Activated T-cell treated with anti-CD3 and anti-CD28 coated beads, Interleukin-2, amount 50 U/mL, for 1 hour (primary cell): ENCODE results near the gene EPB41.
"Not testable (repeated sequence)": the region's sequence is repeated elsewhere in the genome, so short reads cannot be mapped to it uniquely, and the experiment has no call there.

ENCODE experiments used
- DNase-seq: peaks from one replicate; pipeline ENCODE4 v3.0.0-alpha.2; 2020

The EPB41 gene

DNA sequence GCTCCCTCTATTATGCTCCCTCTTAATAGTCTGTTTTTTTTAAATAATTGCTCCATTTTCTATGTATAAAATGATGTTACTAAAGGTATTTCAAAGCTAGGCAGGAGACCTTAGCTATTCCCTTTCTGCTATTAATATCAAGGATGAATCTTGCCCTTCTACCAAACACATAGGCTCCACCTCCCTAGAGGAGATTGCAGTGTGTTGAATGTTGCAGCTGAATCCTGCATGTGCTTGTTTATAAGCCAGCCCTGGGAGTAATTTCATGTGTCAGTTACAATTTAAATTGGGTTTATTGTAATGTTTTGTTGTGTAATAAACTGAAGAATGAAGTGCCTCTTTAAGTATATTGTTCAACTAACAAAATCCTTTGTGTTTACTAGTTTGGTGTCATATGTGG, 143.3 kb downstream of the EPB41 start:
- no peak for DNase-seq

DNA sequence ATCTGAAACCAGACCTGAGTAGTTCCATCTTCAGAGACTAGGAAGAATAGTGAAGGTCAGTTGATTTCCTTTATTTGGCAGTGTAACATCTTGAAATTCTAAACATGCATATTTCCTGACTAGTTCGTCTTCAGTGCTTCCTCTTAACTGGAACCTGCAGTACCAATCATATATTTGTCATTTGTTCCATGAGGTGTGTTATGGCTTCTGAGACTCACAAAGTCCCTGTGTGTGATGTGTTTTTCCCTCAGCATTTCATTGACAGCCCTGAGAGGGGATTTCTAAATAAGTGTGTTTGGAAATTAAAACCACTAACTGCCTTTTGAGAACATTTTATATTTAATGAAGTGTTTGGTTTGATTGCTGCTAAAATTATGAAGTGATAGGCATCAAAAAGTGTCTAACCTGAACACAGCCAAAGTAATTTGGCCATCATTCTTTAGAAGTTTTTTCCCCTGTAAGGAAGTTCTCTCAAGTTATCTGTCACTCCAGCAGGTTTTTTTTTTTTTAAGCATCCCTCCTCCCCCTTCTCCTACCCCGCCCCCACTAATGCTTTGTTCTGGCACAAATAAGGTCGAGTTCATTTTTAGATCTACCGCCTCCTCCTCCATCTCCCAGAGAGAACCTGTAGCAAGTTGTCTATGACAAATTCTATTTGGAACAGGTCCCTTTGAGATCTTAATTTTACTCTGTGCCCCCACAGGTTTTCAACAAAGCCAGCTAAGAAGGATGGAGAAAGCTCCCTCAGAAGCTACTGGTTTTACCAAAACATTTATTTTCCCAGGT, 148.0 kb downstream of the EPB41 start:
- no peak for DNase-seq

DNA sequence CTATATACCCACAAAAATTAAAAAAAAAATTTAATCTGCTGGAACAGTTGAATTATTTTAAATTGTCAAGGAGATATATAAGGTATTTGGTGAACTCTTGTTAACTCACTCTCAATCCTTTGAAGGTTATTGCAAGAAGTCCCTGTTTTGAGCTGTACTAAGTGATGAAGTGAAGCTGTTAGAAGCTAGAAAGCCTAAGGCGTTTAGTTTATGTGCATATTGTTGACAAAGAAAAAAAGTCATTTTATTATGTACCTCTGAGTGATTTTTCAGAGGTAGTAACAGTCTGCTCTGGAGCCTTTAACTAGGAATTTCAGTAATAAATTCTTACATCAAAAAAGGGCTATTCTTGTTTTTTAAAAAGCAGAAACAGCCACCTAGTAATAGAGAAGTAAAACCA, 149.7 kb downstream of the EPB41 start:
- DNase-seq = no peak

DNA sequence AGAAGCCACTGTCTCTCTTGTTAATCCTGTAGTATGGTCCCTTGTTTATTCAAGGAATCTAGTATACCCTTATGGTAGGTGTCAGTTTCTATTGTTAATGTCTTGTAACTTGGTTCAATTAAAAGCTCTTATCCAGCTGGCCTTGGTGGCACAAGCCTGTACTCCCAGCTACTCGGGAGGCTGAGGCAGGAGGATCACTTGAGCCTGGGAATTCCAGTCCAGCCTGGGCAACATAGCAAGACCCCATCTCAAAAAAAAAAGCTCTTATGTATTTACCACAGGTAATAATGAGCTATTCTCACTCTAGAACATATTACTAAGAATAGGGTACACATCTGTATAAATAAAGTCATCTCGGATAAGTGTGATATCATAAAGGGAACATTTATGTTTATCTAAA, 162.8 kb downstream of the EPB41 start:
- DNase-seq = no peak

DNA sequence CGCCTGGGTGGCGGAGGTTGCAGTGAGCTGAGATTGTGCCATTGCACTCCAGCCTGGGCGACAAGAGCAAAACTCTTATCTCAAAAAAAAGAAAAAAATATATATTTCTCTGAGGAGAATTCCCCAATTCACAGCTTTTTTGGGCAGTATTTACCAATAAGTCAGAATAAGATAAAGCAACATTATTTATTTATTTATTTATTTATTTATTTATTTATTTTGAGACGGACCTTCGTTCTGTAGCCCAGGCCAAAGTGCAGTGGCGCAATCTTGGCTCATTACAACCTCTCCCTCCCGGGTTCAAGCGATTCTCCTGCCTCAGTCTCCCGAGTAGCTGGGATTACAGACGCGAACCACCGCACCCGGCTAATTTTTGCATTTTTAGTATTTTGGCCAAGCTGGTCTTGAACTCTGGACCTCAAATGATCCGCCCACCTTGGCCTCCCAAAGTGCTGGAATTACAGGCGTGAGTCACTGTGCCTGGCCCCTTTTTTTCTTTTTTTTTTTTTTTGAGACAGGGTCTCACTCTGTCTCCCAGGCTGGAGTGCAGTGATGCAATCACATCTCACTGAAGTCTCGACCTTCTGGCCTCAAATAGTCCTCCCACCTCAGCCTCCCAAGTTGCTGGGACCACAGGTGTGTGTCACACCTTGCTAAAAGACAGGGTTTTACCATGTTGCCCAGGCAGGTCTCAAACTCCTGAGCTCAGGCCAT, 165.7 kb downstream of the EPB41 start:
- not testable (repeated sequence) for DNase-seq

DNA sequence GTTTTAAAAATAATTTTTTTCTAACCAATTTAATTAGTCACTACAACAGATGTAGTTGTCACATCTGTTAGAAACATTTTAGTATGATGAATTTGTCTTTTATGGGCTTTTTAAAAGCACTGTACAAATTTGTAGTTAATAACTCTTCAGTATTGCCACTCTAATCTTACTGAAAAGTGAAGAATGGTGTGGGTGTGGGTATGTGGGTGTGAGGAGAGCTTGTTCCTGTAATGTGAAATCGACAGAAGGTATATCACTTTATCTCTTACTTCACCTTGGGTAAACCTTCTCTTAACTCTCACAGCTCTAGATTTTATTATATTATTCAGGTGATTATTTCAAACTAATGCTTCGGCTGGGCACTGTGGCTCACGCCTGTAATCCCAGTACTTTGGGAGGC, 166.8 kb downstream of the EPB41 start:
- DNase-seq = no peak

DNA sequence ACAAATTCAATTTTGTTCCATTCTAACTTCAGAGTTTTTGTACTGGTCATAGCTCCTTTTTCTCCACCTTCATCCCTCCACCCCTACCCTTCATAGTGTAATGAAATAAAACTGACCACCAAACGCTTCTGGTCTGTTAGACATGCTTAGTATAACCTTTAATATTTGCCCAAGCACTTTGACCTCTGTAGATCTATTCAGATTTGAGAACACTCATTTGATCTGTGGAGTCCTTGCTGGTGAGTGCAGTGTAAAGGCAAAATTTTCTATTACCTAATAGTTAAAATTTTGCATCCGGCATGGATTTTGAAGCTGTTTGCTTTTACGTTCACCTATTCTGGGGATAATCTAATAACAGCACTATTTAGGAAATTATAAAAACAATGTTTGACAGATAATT, 168.2 kb downstream of the EPB41 start:
- DNase-seq = no peak

DNA sequence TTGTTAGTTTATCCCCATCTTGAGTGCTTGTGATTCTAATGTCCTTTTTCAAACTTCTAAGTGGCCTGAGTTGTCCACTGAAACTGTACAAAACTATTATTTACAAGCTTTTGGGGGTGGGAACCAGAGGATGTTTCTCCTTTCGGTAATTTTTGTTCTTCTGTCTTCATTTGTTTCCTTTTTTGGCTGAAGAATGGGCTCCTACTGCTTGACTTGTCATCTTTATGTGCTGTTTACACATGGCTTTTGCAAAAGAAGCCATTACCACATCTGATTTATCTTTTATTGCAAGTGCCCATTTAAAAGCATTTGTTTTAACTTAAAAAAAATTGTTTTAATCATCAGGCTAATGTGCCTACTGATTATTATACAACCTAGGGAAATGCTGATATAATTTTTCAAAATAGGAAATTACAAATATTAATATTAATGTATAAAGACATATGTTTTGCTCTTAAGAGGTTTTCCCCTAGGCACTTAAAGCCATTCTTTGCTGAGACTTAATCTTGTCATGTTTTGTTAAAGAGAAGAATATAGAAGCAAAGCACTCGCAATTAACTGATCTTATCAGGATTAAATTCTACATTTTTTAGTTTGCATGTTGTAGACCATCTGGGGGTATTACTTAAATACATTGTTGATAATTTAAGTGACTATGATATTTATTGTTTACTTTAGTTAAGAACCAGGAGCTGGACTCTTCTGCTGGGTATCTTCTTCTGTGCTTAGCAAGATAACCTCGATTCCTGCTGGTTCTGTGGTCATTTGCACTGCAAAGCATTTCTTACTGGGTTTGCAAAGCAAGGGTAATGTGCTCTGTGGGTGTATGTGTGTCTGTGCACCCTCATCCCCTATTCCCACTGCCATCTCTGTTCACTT, 169.2 kb downstream of the EPB41 start:
- no peak for DNase-seq

DNA sequence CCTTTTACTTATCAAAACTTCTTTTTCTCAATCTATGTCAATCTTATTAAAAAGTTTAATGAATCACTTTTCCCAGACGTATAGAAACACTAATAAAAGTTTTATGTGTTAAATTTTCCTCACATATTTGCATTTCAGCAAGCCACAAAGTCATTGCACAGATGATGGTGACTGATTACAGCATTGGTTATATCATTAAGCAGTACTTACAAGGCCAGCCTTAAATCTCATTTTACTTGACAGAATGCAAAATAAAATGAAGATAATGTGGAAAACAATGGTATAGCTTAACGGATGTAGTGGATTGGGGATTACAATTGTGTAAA, 169.8 kb downstream of the EPB41 start:
- DNase-seq = no peak

DNA sequence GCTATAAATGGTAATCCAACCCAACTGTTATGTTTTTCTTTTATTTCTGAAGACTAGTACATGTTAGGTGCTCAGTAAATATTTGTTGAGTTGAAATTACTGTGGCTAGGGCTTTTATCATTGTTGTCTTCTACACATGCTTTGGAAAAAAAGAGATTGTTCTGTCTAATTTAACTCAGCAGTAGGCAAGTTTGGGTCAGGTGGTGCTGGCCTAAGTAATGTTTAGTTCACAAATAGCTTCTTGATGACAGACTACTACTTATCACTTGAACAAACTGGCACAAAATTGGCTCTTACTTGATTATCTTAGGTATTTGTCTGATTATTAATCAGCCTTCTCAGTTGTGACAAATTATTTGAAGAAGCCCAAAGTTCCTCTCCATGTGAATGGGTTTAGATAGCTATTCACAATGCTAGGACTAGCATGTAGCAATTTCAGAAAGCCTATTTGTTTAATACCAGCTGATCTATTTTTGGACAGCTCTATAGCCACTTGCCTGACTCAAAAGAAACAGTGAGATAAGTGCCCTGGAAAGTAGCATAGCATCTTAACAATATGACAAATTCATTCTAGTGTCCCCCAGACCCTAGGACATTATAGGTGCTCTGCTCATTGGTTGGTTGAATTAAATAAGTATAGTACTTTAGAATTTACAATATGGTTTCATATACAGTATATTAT, 176.7 kb downstream of the EPB41 start:
- no peak for DNase-seq

DNA sequence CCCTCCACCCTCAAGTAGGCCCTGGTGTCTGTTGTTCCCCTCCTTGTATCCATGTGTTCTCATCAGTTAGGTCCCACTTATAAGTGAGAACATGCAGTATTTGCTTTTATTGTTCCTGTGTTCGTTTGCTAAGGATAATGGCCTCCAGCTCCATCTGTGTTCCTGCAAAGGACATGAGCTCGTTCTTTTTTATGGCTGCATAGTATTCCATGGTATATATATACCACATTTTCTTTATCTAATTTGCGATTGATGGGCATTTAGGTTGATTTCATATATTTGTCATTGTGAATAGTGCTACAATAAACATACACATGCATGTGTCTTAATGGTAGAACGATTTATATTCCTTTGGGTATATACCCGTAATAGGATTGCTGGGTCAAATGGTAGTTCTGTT, 178.3 kb downstream of the EPB41 start:
- not testable (repeated sequence) for DNase-seq

DNA sequence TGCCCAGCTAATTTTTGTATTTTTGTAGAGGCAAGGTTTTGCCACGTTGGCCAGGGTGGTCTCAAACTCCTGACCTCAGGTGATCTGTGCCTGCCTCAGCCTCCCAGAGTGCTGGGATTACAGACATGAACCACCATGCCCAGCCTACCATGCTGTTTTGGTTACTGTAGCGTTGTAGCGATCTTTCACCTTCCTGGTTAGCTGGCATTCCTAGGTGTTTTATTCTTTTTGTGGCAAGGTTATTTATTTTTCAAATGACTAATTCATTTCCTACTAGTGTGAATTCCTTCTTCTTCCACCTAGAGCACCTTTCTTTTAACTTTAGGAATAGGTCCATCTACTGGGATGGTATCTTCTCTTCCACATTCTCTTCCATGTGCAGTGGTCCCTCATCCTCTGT, 180.1 kb downstream of the EPB41 start:
- no peak for DNase-seq

DNA sequence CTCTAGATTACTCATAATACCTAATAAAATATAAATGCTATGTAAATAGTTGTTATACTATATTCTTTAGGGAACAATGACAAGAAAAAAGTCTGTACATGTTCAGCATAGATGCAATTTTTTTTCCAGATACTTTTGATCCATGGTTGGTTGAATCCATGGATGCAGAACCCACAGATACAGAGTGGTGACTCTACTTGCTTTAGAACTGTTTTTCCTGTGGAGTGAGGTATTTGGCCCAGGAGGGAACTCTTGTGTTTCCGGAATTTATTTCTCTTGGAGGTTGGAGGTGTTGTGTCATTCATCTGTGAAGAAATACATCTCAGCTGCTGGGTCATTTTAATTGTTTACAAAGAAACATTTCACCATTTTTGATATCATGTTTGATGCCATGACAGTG, 180.6 kb downstream of the EPB41 start:
- no peak for DNase-seq

DNA sequence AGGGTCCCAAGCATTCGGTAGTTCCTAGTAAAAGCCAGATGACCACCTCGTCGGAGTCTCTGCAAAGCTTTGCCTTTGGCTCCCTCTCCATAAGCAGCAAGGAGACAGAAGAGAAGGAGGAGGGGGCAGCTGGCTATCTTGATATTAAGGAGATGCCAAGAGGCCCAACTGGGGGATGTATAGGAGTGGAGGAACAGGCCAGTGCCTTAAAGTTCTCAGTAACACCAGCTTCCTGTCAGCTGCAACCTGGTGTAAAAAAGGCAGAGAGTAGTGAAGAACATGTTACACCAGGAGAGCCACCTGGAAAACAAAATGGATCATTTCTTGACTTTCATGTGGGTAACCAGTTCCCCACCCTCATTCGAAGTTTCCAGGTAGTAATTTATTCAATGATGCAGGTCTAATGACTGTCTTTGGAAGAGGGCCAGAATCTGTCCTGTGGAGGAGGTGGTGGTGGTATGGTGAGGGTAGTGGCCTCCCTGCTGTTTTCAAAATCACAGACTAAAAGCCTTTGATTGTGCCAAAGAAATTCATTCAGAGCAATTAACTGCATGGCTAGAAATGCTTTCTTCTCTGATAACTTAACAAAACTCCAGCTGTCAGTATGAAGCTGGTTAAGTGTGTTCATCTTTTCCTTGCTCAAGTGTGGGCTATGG, 182.0 kb downstream of the EPB41 start:
- DNase-seq = no peak

DNA sequence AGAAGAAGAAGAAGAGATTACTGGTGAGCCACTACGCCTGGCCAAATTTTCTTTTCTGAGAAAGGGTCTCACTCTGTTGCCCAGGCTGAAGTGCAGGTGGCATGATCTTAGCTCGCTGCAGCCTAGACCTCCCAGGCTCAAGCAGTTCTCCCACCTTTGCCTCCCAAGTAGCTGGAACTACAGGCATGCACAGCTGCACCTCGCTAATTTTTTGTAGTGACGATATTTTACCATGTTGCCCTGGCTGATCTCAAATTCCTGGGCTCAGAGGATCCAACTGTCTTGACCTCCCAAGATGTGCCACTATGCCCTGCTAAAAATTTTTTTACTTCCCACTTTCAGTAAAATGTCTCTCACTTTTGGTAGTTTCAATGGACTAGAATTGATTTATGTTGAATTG, 184.9 kb downstream of the EPB41 start:
- DNase-seq = no peak

DNA sequence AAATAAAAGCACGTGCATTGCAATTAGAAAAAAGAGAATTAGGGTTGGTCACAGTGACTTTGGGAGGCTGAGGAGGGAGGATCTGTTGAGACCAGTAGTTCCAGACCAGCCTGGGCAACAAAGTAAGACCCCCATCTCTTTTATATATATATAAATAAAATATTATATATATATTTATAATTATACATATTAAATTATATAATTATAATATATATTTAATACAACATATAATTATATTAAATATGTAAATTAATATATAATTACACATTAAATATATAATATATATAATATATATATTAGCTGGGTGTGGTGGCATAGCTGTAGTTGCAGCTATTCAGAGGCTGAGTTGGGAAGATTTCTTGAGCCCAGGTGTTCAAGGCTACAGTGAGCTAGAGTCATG, 186.1 kb downstream of the EPB41 start:
- no peak for DNase-seq

DNA sequence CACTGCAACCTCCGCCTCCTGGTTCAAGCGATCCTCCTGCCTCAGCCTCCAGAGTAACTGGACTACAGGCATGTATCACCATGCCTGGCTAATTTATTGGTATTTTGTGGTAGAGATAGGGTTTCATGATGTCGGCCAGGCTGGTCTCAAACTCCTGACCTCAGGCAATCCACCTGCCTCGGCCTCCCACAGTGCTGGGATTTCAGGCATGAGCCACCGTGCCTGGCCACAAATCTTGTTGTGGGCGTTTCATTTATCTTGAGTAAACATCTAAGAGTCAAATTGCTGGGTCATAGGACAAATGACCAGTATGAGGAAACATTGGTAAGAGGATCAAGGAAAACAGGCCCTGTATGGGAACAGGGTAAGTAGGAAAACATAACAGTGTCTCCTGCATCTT, 191.5 kb downstream of the EPB41 start:
- DNase-seq = no peak

DNA sequence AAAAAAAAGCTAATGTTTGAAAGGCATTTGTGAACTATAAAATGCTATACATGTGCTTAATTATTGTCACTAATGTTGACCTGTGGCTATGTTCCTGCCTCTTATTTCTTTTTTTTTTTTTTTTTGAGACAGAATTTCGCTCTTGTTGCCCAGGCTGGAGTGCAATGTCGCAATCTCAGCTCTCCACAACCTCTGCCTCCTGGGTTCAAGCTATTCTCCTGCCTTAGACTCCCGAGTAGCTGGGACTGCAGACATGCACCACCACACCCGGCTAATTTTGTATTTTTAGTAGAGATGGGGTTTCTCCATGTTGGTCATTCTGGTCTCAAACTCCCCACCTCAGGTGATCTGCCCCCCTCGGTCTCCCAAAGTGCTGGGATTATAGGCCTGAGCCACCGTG, 193.7 kb downstream of the EPB41 start:
- DNase-seq = not testable (repeated sequence)

DNA sequence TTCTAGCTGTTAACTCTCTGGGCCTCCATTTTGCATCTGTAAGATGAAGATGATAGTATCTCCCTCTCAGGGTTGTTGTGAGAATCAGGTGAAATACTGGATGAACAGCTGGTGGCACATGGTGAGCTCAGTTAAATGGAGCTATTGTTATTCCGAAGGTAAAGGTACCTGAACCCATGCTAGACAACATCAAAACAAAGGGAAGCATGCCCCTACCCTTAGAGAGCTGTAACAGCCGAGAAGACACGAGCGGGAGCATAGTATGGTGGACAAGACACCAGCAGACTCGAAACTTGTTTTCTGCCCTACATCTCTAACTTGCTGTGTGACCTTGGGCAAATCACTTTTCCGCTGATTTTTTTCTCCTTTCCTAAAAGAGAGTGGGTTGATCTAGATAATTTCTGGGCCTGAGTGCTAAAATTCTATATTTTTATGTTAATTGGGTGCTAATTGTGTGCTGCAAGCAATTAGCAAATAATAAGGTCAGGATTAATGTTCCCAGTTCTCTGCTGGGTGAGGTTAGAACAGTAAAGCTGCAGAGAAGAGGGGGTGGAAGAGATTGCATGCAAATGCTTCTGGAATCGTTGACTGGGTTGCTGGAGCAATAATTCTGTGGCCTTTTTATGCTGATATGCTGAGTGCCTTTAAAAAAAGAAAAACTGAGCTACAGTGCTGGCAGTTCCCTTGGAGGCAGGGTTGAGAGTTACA, 198.5 kb downstream of the EPB41 start:
- DNase-seq = no peak

DNA sequence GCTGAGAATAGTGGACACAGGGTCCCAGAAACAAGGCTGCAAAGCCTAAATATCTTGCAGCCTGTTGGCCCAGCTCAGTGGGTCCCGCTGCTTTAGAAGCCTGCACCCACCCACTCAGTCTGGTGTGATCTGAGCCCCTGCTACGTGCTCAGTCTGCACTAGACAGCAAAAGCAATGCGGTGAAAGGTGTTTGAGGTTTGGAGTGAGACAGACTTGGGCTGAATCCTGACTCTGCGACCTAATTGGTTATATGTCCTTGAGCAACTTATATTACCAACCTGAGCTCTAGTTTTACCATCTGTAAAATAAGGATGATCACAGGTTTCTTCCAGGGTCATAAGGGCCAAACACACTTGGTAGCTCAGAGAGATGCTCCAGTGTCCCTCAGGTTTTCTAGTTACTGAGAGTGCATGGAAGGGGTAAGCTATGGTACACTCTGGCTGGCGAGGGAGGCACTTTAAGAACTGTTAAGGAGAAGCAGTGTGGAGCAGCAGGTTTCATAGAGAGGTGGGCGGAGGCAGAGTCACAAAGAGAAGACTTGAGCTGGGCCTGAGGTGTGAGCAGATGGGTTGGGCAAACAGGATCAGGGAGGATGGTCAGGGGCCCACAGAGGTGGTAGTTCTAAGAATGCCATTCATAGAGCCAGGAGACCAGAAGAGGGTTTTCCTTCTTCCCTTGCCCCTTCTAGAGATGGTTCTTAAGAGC, 199.2 kb downstream of the EPB41 start:
- DNase-seq = no peak

DNA sequence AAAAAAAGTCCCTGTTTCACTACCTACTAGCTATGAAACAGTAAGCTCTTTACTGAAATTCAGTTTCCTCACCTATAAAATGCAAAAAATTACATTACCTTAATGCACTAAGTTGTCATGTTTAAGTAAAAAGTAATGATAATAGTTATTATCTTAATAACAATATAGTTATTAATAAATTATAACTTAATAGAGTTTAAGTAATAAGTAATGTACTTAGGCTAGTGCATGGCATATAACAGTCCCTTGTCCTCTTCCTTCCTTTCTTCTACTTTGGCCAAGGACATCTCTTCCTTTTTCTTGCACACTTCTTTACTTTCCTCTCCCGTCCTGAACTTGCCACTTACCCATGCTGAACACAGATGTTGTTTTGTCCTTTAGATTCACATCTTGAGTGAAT, 200.3 kb downstream of the EPB41 start:
- no peak for DNase-seq
